Measurements from ENCODE around the gene SEPHS2.
A peak's percentile ranks its signal among the peaks of the same experiment; 100 is the strongest.

SEPHS2 gene

DNA sequence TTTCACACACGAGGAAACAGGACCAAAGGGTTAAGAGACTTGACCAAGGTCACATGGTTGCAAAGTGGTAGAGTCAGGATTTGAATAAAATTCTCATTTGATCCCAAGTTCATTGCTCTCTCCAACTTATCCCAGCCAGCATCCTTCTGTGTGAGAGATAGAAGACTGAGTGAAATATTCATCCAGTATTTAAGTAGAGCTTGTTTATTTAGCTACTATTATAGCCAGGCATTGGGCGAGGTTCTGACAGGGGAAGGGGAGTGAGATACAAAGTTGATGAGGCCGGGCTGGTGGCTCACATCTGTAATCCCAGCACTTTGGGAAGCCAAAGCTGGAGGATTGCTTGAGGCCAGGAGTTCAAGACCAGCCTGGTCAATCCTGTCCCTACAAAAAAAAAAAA, 31.3 kb upstream of the SEPHS2 start:
- no peak for TF ChIP-seq ZNF76 (tag by site-specific recombination; IDR thresholded peaks at IDR 0.05; ENCODE audit: borderline replicate concordance, low read depth)
- peak; percentile 91 for TF ChIP-seq ZNF664 (tag by site-specific recombination; IDR thresholded peaks at IDR 0.05)
- no peak for TF ChIP-seq ZNF174 (tag by site-specific recombination; IDR thresholded peaks at IDR 0.05)
- no peak overlapping the region for H3K4me3 ChIP-seq (ENCODE audit: low read depth, low read length)
- ChIA-PET CTCF (interaction anchor here (1.0 kb wide), 1 partner anchor 59 kb away, joined by 3 read pairs; no protein-coding TSS in a partner anchor), POLR2A (no interaction called here)
- H3K4me1 ChIP-seq (ENCODE audit: control insufficient read depth, insufficient read depth, low read length) = no peaks in the 10 kb centered on the region
- no peaks in the 10 kb centered on the region for H3K9me3 ChIP-seq (ENCODE audit: control insufficient read depth, insufficient read depth, low read depth, low read length)
- no peaks in the 10 kb centered on the region for H3K36me3 ChIP-seq (ENCODE audit: control insufficient read depth in 2 of 2, insufficient read depth in 1 of 2, low read length in 2 of 2)
- no peak overlapping the region for H3K27ac ChIP-seq (ENCODE audit: extremely low read depth, low read depth, low read length)

- ChIA-PET CTCF (interaction anchor here (0.9 kb wide), 1 partner anchor 123 kb away, joined by 3 read pairs; no protein-coding TSS in a partner anchor), POLR2A (interaction anchor here (0.7 kb wide), 1 partner anchor 60 kb away, joined by 3 read pairs; the partner anchor contains the start of gene ZNF747)
- TF ChIP-seq ZNF76 (tag by site-specific recombination; IDR thresholded peaks at IDR 0.05; ENCODE audit: borderline replicate concordance, low read depth) (no peak), ZNF791 (tag by site-specific recombination; IDR thresholded peaks at IDR 0.05) (no peak), GLI4 (tag by site-specific recombination; IDR thresholded peaks at IDR 0.05) (no peak), MEIS1 (CRISPR knock-in tag; IDR thresholded peaks at IDR 0.05; ENCODE audit: borderline replicate concordance) (no peak), ZNF169 (tag by site-specific recombination; IDR thresholded peaks at IDR 0.05) (no peak), TCF7L2 (IDR thresholded peaks at IDR 0.05; ENCODE audit: borderline replicate concordance, low read depth, low read length) (no peak), SP7 (tag by site-specific recombination; IDR thresholded peaks at IDR 0.05) (no peak), MZF1 (tag by site-specific recombination; IDR thresholded peaks at IDR 0.05; ENCODE audit: borderline replicate concordance) (no peak), ZNF843 (tag by site-specific recombination; IDR thresholded peaks at IDR 0.05) (no peak), KLF8 (tag by site-specific recombination; IDR thresholded peaks at IDR 0.05) (no peak)
- Histone ChIP-seq H3K4me3 (ENCODE audit: low read depth, low read length) (no peak overlapping the region), H3K9me3 (ENCODE audit: control insufficient read depth, insufficient read depth, low read depth, low read length) (no peaks in the 10 kb centered on the region), H3K36me3 (ENCODE audit: control insufficient read depth in 2 of 2, insufficient read depth in 1 of 2, low read length in 2 of 2) (no peaks in the 10 kb centered on the region), H3K27ac (ENCODE audit: extremely low read depth, low read depth, low read length) (no peak overlapping the region), H3K4me1 (ENCODE audit: control insufficient read depth, insufficient read depth, low read length) (no peaks in the 10 kb centered on the region)
These were observed 29.0 kb upstream of the SEPHS2 start for GRCh38 chr16:30474684-30475083.

GRCh38 chr16:30474074-30474452, 28.4 kb upstream of the SEPHS2 start:
- no peak overlapping the region for H3K4me3 ChIP-seq (ENCODE audit: low read depth, low read length)
- no peaks in the 10 kb centered on the region for H3K9me3 ChIP-seq (ENCODE audit: control insufficient read depth, insufficient read depth, low read depth, low read length)
- POLR2A ChIA-PET = no interaction called here
- no peak overlapping the region for H3K27ac ChIP-seq (ENCODE audit: extremely low read depth, low read depth, low read length)
- no peaks in the 10 kb centered on the region for H3K36me3 ChIP-seq (ENCODE audit: control insufficient read depth in 2 of 2, insufficient read depth in 1 of 2, low read length in 2 of 2)
- CTCF ChIA-PET = interaction anchor here (0.7 to 1.2 kb wide), 5 partner anchors 16 to 157 kb away, joined by 3 to 5 read pairs (median 3); partner anchors contain the start of gene ZNF771
- H3K4me1 ChIP-seq (ENCODE audit: control insufficient read depth, insufficient read depth, low read length) = no peaks in the 10 kb centered on the region
- TF ChIP-seq, protein P1, sequence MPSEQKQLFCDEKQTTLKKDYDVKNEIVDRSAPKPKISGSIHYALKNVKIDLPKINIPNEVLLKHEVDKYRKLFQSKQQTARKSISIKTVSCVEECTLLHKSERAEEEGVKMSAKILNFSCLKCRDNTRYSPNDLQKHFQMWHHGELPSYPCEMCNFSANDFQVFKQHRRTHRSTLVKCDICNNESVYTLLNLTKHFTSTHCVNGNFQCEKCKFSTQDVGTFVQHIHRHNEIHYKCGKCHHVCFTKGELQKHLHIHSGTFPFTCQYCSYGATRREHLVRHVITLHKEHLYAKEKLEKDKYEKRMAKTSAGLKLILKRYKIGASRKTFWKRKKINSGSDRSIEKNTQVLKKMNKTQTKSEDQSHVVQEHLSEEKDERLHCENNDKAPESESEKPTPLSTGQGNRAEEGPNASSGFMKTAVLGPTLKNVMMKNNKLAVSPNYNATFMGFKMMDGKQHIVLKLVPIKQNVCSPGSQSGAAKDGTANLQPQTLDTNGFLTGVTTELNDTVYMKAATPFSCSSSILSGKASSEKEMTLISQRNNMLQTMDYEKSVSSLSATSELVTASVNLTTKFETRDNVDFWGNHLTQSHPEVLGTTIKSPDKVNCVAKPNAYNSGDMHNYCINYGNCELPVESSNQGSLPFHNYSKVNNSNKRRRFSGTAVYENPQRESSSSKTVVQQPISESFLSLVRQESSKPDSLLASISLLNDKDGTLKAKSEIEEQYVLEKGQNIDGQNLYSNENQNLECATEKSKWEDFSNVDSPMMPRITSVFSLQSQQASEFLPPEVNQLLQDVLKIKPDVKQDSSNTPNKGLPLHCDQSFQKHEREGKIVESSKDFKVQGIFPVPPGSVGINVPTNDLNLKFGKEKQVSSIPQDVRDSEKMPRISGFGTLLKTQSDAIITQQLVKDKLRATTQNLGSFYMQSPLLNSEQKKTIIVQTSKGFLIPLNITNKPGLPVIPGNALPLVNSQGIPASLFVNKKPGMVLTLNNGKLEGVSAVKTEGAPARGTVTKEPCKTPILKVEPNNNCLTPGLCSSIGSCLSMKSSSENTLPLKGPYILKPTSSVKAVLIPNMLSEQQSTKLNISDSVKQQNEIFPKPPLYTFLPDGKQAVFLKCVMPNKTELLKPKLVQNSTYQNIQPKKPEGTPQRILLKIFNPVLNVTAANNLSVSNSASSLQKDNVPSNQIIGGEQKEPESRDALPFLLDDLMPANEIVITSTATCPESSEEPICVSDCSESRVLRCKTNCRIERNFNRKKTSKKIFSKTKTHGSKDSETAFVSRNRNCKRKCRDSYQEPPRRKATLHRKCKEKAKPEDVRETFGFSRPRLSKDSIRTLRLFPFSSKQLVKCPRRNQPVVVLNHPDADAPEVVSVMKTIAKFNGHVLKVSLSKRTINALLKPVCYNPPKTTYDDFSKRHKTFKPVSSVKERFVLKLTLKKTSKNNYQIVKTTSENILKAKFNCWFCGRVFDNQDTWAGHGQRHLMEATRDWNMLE (tag by site-specific recombination; conservative IDR thresholded peaks at IDR 0.05; ENCODE audit: low read depth) = no peak
- TF ChIP-seq ZNF529 (tag by site-specific recombination; IDR thresholded peaks at IDR 0.05; ENCODE audit: insufficient replicate concordance) = no peak
- no peak for TF ChIP-seq MZF1 (tag by site-specific recombination; IDR thresholded peaks at IDR 0.05; ENCODE audit: borderline replicate concordance)
- TF ChIP-seq, protein P2, sequence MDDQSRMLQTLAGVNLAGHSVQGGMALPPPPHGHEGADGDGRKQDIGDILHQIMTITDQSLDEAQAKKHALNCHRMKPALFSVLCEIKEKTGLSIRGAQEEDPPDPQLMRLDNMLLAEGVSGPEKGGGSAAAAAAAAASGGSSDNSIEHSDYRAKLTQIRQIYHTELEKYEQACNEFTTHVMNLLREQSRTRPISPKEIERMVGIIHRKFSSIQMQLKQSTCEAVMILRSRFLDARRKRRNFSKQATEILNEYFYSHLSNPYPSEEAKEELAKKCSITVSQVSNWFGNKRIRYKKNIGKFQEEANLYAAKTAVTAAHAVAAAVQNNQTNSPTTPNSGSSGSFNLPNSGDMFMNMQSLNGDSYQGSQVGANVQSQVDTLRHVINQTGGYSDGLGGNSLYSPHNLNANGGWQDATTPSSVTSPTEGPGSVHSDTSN (CRISPR knock-in tag; IDR thresholded peaks at IDR 0.05) = no peak
- no peak for TF ChIP-seq CTCF (tag by site-specific recombination; IDR thresholded peaks at IDR 0.05)
- TF ChIP-seq HOXD13 (CRISPR knock-in tag; IDR thresholded peaks at IDR 0.05; ENCODE audit: borderline replicate concordance) = no peak
- TF ChIP-seq ZNF214 (tag by site-specific recombination; IDR thresholded peaks at IDR 0.05; ENCODE audit: borderline replicate concordance) = no peak
- TF ChIP-seq SP2 (tag by site-specific recombination; IDR thresholded peaks at IDR 0.05) = no peak
- no peak for TF ChIP-seq INSM2 (tag by site-specific recombination; IDR thresholded peaks at IDR 0.05)
- TF ChIP-seq ZNF140 (tag by site-specific recombination; IDR thresholded peaks at IDR 0.05) = no peak

Measured in HEK293 (cell line).